GM18868 (cell line): ENCODE results near the gene CDH5.
"Not testable (repeated sequence)": the region's sequence is repeated elsewhere in the genome, so short reads cannot be mapped to it uniquely, and the experiment has no call there.

Source experiments
- ATAC-seq: cut with Tn5 transposase; IDR thresholded peaks from one replicate; pipeline ENCODE4 v1.9.1; 2021; ENCODE audit warnings: mild to moderate bottlenecking, moderate library complexity; ENCODE audit not compliant: unreplicated experiment

The CDH5 gene

GRCh38 chr16:66366433-66367299, at the start of gene CDH5:
TSS of gene CDH5 (plus strand) at chr16:66366691. CDS start at chr16:66379338, 12,647 bp downstream.
- ATAC-seq = no peak

- no peak for ATAC-seq
Observed at GRCh38 chr16:66318505-66318904, 48.0 kb upstream of the CDH5 start.

- ATAC-seq = no peak
Observed at GRCh38 chr16:66320774-66321173, 45.7 kb upstream of the CDH5 start.

GRCh38 chr16:66322174-66322573, 44.3 kb upstream of the CDH5 start:
- no peak for ATAC-seq

GRCh38 chr16:66324815-66325515, 41.5 kb upstream of the CDH5 start:
- ATAC-seq = no peak

- ATAC-seq = no peak
Observed at GRCh38 chr16:66325717-66326376, 40.6 kb upstream of the CDH5 start.

GRCh38 chr16:66326991-66327513, 39.4 kb upstream of the CDH5 start:
- no peak for ATAC-seq

- ATAC-seq = no peak
Observed at GRCh38 chr16:66328282-66328681, 38.2 kb upstream of the CDH5 start.

GRCh38 chr16:66331464-66331863, 35.0 kb upstream of the CDH5 start:
- not testable (repeated sequence) for ATAC-seq

GRCh38 chr16:66332634-66333610, 33.6 kb upstream of the CDH5 start:
- no peak for ATAC-seq

- ATAC-seq = no peak
Observed at GRCh38 chr16:66334853-66335574, 31.5 kb upstream of the CDH5 start.

GRCh38 chr16:66335704-66336329, 30.7 kb upstream of the CDH5 start:
- ATAC-seq = no peak

- ATAC-seq = no peak
Observed at GRCh38 chr16:66337463-66338188, 28.9 kb upstream of the CDH5 start.

GRCh38 chr16:66342294-66342900, 24.1 kb upstream of the CDH5 start:
- ATAC-seq = no peak

- ATAC-seq = no peak
Observed at GRCh38 chr16:66344533-66345145, 21.9 kb upstream of the CDH5 start.

- no peak for ATAC-seq
Observed at GRCh38 chr16:66346221-66346620, 20.3 kb upstream of the CDH5 start.

- ATAC-seq = no peak
Observed at GRCh38 chr16:66352304-66352703, 14.2 kb upstream of the CDH5 start.

GRCh38 chr16:66353055-66353454, 13.4 kb upstream of the CDH5 start:
- ATAC-seq = no peak
